Measurements from ENCODE around the gene PTGER1.

PTGER1 gene

GRCh38 chr19:14427461-14427860 lies 47.7 kb downstream of the PTGER1 start:
- no peak overlapping the region for H3K4me3 ChIP-seq (ENCODE audit: low read length)
- DNase-seq (ENCODE audit: low read depth, low spot score), result no peak

DNA sequence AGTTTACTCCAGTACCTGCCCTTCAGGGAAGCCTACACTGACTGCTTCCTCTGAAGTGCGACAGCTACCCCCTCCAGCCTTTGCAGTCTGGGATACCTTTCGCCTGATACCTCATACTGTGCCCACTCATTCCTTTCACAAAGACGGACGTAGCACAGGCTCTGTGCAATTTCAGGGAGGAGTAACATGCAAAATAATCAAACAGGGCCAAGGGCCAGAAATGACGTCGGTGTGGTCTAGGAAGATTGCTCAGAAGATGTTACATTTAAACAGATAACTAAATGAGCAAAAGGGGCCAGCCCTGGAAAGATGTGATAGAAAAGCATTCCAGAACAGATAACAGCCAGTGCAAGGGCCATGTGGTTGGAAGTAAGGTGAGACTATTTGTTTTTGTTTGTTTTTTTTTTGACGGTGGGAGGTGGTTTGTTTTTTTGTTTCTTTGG lies 49.4 kb downstream of the PTGER1 start:
- no peak overlapping the region for H3K4me3 ChIP-seq (ENCODE audit: low read length)
- no peak for DNase-seq (ENCODE audit: low read depth, low spot score)
